GM11168 (cell line): Measurements from ENCODE around the gene WDR93.
"Not testable (repeated sequence)": the region's sequence is repeated elsewhere in the genome, so short reads cannot be mapped to it uniquely, and the experiment has no call there.

Experiments
- in situ Hi-C: fragments of 300-500 bp; cut with MboI; formaldehyde crosslinking; loops from one replicate; pipeline ENCODE4 v1.12.0; 2022; ENCODE audit warnings: low sequenced_read_pairs; ENCODE audit not compliant: unreplicated experiment

WDR93 gene

DNA sequence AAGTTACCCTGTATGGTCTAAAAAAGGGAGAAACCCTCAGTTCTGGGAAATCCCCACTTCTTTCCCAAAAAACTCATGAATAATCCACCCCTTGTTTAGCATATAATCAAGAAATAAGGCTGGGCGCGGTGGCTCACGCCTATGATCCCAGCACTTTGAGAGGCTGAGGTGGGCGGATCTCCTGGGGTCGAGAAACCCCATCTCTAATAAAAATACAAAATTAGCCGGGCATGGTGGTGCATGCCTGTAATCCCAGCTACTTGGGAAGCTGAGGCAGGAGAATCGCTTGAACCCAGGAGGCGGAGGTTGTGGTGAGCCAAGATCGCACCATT lies 92.0 kb downstream of the WDR93 start:
- in situ Hi-C loops: not testable (repeated sequence)

DNA sequence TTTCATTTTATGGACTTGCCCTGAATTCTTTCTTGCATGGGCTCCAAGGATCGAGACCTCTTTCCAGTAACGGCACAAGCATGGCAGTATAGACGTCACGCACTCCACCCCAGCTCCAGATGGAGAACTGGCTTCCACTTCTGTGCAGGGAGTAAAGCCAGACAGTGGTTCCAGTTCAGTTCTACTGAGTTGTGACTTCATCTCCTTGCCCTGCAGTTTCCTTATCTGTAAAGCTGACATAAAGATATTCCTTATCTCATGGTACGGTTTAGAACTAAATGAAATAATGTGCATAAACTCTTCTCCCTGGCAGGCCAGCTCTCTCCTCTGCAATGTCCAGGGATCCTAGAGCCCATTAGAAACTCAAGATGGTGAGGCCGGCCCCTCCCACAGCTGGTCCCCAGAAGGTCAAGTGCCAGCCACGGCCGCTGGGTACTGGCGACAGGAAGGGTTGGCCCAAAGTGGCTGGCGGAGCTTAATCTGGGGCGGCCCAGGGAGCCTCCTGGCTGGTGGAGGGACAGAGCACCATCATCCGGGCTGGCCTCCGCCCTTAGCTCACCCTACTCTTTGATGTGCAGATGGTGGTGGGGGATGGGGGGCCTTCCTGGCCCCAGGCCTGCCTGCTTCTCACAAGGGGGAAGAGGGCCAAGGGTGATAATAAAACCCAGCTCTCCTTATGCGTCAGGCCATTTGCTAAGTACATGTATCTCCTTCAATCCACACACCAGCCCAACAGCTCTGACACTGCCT lies 92.7 kb downstream of the WDR93 start:
- in situ Hi-C loops: no loop called here

DNA sequence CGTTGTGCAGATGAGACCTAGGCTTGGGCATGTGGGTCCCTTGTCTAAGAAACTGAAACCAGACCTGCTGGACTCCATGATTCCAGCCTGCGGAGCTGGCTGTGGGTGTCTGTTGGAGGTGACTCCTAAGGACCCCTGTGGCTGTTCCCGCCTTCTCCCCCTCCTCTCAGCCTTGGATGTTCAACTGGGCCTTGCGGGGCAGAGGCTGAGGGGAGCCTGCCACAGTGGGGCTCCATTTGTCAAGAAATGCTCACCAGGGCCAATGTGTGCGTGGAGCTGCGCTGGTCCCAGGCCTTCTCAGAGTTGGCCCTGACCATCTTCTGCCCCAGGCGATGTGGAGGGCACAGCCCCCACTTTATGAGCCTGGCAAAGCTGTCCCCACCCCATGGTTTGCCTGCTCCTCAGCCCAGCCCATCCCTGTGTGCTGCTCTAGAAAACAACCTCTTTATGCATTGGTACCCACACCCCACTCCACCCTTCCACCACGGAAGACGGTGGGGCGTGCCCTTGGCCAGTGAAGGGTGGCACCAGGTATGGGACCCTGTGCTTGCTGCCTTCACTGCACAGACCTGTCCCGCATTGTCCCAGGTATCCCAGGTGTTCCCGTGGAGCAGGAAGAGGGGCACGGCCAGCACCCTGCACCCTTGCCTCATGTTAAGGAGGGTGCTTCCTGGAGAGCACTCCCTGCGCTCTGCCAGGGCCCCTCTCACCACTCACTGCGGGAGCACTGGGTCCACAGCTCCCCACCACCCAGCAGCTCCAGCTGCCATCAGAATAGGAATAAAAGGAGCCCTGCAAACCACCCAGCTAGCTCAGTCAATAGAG lies 93.5 kb downstream of the WDR93 start:
- in situ Hi-C loops: no loop called here

DNA sequence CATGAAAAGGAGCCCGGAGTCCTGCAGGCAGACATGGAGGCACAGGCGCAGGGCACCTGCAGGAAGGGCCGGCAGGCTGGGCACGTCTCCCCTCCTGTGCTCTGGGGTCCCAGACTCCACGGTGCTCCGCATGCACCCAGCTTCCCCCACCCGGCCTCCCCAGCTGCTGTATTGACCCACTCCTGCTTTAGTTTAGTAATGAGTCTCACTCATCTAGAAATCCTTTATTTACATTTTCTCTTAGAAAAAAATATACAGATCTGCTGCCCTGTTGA lies 94.0 kb downstream of the WDR93 start:
- in situ Hi-C loops: no loop called here

DNA sequence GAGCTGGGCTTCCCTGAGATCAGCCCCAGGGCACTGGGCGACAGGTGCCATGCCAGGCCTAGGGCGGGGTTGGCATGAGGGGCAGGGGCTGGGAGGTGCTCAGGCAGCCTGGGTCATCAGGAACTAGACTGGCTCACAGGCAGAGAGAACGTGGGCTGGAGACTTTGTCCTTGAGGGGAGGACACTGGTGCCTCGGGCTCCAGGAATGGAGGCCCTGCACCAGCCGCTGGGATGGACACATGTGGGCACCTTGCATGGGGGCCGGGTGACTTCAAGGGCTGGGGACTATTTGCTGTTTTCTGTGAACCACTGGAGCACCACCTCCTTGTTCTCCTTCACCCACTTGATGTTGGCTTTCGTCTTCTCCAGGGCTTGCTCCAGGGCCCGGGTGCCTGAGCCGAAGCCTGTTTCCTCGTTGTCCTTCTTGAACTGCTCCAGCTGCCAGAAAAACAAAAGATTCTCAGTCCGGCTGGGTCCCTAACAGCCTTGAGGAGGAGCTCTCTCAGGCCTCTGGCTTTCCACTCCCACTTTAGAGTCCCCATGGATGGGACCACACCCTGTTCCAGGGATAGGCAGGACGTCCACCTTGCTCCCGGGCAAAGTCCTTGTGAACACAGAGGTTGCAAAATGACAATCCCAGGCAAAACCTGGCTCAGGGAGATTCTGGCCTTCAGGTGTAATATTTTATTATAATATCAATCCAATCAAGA lies 94.6 kb downstream of the WDR93 start:
- in situ Hi-C loops: no loop called here

DNA sequence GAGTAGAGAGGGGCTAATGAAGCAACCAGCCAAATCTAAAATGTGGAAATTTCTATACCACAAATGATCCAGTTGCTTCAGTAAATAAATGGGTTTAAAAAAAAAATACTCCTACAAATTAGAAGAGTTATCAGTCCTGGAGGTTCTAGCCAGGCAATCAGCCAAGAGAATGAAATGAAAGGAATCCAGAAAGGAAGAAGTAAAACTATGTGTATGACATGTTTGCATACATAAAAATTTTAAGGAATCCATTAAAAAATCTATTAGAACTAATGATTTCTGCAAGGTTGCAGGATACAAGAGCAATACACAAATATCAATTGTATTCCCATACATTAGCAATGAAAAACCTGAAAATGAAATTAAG lies 95.1 kb downstream of the WDR93 start:
- in situ Hi-C loops: no loop called here

GRCh38 chr15:89787944-89788343 lies 97.3 kb downstream of the WDR93 start:
- in situ Hi-C loops: no loop called here

- in situ Hi-C loops: not testable (repeated sequence)
Measured at GRCh38 chr15:89788585-89788984, 98.0 kb downstream of the WDR93 start.

DNA sequence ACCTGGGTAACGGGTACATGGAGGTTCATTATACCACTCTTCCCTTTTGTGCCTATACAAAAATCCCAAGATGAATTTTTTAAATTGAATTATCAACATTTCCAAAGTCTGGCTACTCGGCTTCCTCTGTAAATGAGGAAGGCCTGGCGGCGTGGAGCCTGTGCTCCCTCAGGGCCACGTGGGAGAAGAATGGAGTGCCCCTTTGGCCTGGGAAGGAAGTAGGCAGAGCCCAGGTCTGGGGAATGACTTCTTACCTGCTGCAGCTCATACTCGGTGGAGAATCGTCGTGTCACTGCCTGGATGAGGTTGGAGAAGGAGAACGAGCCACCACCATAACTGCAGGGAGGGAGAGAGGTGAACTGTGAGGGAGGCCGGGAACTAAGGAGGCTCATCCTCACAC lies 99.6 kb downstream of the WDR93 start:
- in situ Hi-C loops: no loop called here

- in situ Hi-C loops: no loop called here
Measured at GRCh38 chr15:89790661-89791060, 100.0 kb downstream of the WDR93 start.

DNA sequence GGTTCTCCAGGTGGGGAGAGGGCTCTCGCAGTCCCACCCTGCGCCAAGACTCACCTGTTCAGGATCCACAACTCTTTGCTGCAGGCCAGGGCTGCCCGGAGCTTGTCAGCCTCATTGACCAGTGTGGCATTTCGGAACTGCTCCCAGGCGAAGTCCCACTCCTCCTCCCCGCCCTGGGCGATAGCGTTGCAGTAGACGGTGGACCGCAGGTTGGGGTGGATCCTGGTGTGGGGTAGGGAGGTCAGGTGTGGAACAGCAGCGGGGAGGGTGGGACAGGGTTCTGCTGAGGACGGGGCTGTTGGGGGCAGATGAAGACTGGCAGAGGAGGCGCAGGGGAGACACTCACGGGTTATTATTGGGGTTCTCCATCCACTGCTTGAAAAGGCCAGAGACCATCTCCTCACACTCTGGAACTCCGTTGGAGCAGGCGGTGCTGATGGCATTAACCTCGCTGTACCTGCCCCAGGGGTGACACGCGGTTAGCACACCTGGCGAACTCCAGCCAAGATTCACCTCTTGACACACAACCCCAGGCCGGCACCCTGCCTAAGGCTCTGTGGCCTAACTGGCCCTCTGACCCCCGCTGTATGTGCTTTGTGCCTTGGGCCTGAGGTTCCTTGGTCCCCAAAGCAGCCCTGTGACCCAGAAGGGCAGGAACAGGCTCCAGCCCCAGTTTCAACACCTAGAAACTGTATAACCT lies 101.6 kb downstream of the WDR93 start:
- in situ Hi-C loops: no loop called here
